Endothelial cell (in vitro differentiated cells): ENCODE results near the gene APCDD1. TPM values are rescaled to one million over a fixed set of nuclear protein-coding genes. Genes with fewer than 3 reads are reported as not detected.

Experiments
- DNase-seq: peaks from one replicate; pipeline ENCODE4 v3.0.0; 2021; ENCODE audit warnings: low spot score
- H3K27ac Mint-ChIP-seq: one replicate; pipeline ENCODE4 v1.8.0; 2021; ENCODE audit warnings: mixed read lengths, inconsistent platforms; ENCODE audit not compliant: unreplicated experiment
- H3K27me3 Mint-ChIP-seq: one replicate; pipeline ENCODE4 v1.8.0; 2021; ENCODE audit warnings: mild to moderate bottlenecking, moderate library complexity, mixed read lengths, inconsistent platforms; ENCODE audit not compliant: unreplicated experiment
- H3K36me3 Mint-ChIP-seq: one replicate; pipeline ENCODE4 v1.8.0; 2021; ENCODE audit warnings: mild to moderate bottlenecking, low read depth, mixed read lengths, inconsistent platforms; ENCODE audit not compliant: unreplicated experiment
- H3K4me1 Mint-ChIP-seq: one replicate; pipeline ENCODE4 v1.8.0; 2021; ENCODE audit warnings: mild to moderate bottlenecking, mixed read lengths, inconsistent platforms; ENCODE audit not compliant: unreplicated experiment
- H3K4me3 Mint-ChIP-seq: one replicate; pipeline ENCODE4 v1.8.0; 2021; ENCODE audit warnings: mild to moderate bottlenecking, mixed read lengths, inconsistent platforms; ENCODE audit not compliant: unreplicated experiment
- H3K9me3 Mint-ChIP-seq: one replicate; pipeline ENCODE4 v1.8.0; 2021; ENCODE audit warnings: mixed read lengths, inconsistent platforms; ENCODE audit not compliant: unreplicated experiment
- CTCF ChIP-seq: fragments of 200-600 bp; sonication (generic); IDR thresholded peaks from one replicate; pipeline ENCODE4 v1.5.0; 2021; ENCODE audit warnings: antibody characterized with exemption; ENCODE audit not compliant: unreplicated experiment
- total RNA-seq: library from RNA; stranded (reverse); fragmentation: NEBNext Ultra II Directional; extraction: Animal tissue kit (Norgen Biotek cat#: 25700); gene quantifications from one replicate; pipeline ENCODE4 v1.2.1, GENCODE V29; 2021; ENCODE audit not compliant: unreplicated experiment

APCDD1 gene
- total RNA-seq, 1 donor from 2014 or later = 3.1 TPM

- H3K4me1 Mint-ChIP-seq = peaks cover 14% of the 10 kb centered on the region
- H3K4me3 Mint-ChIP-seq = no peak overlapping the region
- TF ChIP-seq CTCF = no peak
- no peaks in the 10 kb centered on the region for H3K9me3 Mint-ChIP-seq
- no peak overlapping the region for H3K27ac Mint-ChIP-seq
- H3K36me3 Mint-ChIP-seq = no peaks in the 10 kb centered on the region
- no peak for DNase-seq
- peaks cover 3% of the 10 kb centered on the region for H3K27me3 Mint-ChIP-seq
Measured at GRCh38 chr18:10409041-10409440, 45.4 kb upstream of the APCDD1 start.

- Mint-ChIP-seq H3K36me3 (peaks cover 4% of the 10 kb centered on the region), H3K4me1 (peaks cover 12% of the 10 kb centered on the region), H3K4me3 (no peak overlapping the region), H3K27ac (no peak overlapping the region), H3K27me3 (peaks cover 3% of the 10 kb centered on the region), H3K9me3 (no peaks in the 10 kb centered on the region)
- no peak for TF ChIP-seq CTCF
- no peak for DNase-seq
Measured at GRCh38 chr18:10410472-10411308, 43.7 kb upstream of the APCDD1 start.

- peaks cover 3% of the 10 kb centered on the region for H3K27me3 Mint-ChIP-seq
- TF ChIP-seq CTCF = no peak
- no peaks in the 10 kb centered on the region for H3K4me1 Mint-ChIP-seq
- H3K9me3 Mint-ChIP-seq = no peaks in the 10 kb centered on the region
- DNase-seq = no peak
- H3K27ac Mint-ChIP-seq = no peak overlapping the region
- no peak overlapping the region for H3K4me3 Mint-ChIP-seq
- H3K36me3 Mint-ChIP-seq = peaks cover 4% of the 10 kb centered on the region
Measured at GRCh38 chr18:10412933-10413332, 41.5 kb upstream of the APCDD1 start.

- TF ChIP-seq CTCF = no peak
- Mint-ChIP-seq H3K4me1 (no peaks in the 10 kb centered on the region), H3K36me3 (peaks cover 4% of the 10 kb centered on the region), H3K4me3 (no peak overlapping the region), H3K9me3 (no peaks in the 10 kb centered on the region), H3K27me3 (peaks cover 1% of the 10 kb centered on the region), H3K27ac (no peak overlapping the region)
- DNase-seq = no peak
Measured at GRCh38 chr18:10413722-10414121, 40.7 kb upstream of the APCDD1 start.

GRCh38 chr18:10414293-10414842 is 40.1 kb upstream of the APCDD1 start:
- Mint-ChIP-seq H3K27me3 (peaks cover 1% of the 10 kb centered on the region), H3K27ac (no peak overlapping the region)

More at GRCh38 chr18:10414293-10414842, 40.1 kb upstream of the APCDD1 start:
- Mint-ChIP-seq H3K36me3 (peaks cover 4% of the 10 kb centered on the region), H3K4me1 (no peaks in the 10 kb centered on the region), H3K4me3 (no peak overlapping the region), H3K9me3 (no peaks in the 10 kb centered on the region)
- no peak for DNase-seq
- TF ChIP-seq CTCF = no peak
